Measurements from ENCODE around the gene PSAP.

DNA sequence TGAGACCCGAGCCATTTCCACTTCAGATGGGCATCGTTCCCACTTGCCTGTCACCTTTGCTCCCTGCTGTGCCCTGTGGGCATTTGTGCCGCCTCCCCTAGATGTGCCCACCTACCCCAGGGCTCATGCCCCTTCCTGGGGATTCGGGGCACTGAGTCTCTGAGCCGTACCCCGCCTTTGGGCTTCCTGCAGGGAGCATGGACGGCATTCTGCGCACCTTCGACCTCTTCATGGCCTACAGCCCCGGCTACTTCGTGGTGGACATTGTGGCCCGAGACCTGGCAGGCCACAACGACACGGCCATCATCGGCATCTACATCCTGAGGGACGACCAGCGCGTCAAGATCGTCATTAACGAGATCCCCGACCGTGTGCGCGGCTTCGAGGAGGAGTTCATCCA lies 41.4 kb downstream of the PSAP start:
- TF ChIP-seq, protein P1, sequence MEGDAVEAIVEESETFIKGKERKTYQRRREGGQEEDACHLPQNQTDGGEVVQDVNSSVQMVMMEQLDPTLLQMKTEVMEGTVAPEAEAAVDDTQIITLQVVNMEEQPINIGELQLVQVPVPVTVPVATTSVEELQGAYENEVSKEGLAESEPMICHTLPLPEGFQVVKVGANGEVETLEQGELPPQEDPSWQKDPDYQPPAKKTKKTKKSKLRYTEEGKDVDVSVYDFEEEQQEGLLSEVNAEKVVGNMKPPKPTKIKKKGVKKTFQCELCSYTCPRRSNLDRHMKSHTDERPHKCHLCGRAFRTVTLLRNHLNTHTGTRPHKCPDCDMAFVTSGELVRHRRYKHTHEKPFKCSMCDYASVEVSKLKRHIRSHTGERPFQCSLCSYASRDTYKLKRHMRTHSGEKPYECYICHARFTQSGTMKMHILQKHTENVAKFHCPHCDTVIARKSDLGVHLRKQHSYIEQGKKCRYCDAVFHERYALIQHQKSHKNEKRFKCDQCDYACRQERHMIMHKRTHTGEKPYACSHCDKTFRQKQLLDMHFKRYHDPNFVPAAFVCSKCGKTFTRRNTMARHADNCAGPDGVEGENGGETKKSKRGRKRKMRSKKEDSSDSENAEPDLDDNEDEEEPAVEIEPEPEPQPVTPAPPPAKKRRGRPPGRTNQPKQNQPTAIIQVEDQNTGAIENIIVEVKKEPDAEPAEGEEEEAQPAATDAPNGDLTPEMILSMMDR (conservative IDR thresholded peaks at IDR 0.05), result no peak
- no peak for TF ChIP-seq EZH2 (IDR thresholded peaks at IDR 0.05; ENCODE audit: low read depth)
